SK-N-MC (cell line): Measurements from ENCODE around the gene KCNQ1.

Experiments used
- EZH2 ChIP-seq: fragments of 200-600 bp; sonication (generic); IDR thresholded peaks from one replicate; pipeline ENCODE4 v1.6.1; 2017; ENCODE audit warnings: antibody characterized with exemption
- POLR2AphosphoS5 ChIP-seq: IDR thresholded peaks from 2 replicates; pipeline ENCODE4 v1.6.1; 2012; ENCODE audit warnings: mild to moderate bottlenecking, low read depth, low read length, borderline replicate concordance

DNA sequence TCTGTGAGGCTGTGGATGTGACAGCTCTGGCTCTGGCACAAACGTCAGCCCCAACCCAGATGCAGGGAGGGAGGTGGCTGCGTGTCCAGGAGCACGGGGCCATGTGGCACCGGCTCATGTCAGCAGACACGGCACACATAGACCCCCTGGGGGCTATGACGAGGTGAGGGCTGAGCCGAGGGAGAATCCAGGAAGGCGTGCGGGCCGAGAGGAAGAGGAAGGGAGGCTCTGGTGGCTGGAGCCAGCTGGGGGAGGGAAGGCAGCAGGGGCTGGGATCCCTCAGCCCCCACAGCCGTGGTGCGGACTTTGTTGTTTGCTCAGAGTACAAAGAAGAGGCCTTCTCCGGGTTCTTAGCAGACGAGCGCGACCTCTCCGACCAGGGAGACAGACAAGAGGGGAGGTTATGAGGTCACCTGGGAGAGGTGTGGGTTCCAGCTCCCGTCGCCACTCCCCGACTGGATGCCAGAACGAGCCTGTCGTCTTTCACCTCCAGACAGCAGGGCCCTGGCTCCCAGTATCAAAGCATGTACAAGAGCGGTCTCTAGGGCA is 394.7 kb downstream of the KCNQ1 start:
- TF ChIP-seq EZH2 (no peak), POLR2AphosphoS5 (no peak)
